Thoracic aorta (tissue), 2 donors: ENCODE data around the gene EMC6. TPM values are rescaled to one million over a fixed set of nuclear protein-coding genes. Genes with fewer than 3 reads are reported as not detected.

ENCODE experiments used
- ATAC-seq: fragments of 150-250 bp; one replicate; pipeline ENCODE4 v1.8.0; 2017; ENCODE audit warnings: low read depth; ENCODE audit not compliant: insufficient number of reproducible peaks, low FRiP score
- DNase-seq: peaks from one replicate; pipeline ENCODE4 v3.0.0-alpha.2; 2020; ENCODE audit warnings: low spot score
- H3K27ac ChIP-seq, 2 donors: fragments of 200-600 bp; sonication (generic); 1 replicate in 1 of 2; 2 replicates in 1 of 2; pipeline ENCODE4 v1.5.1; 2016; ENCODE audit warnings: mild to moderate bottlenecking in 2 of 2, moderate library complexity in 2 of 2
- H3K27me3 ChIP-seq: fragments of 200-600 bp; sonication (generic); replicated peaks from 2 replicates; pipeline ENCODE4 v1.6.0; 2016; ENCODE audit warnings: mild to moderate bottlenecking; ENCODE audit not compliant: insufficient read depth
- H3K36me3 ChIP-seq: fragments of 200-600 bp; sonication (generic); one replicate; pipeline ENCODE4 v1.5.1; 2016
- H3K4me1 ChIP-seq, 2 donors: fragments of 200-600 bp; sonication (generic); 1 replicate in 1 of 2; 2 replicates in 1 of 2; pipeline versions ENCODE4 v1.5.1 to v1.6.0; 2016; ENCODE audit warnings: low read depth in 2 of 2, mild to moderate bottlenecking in 1 of 2; ENCODE audit not compliant: control insufficient read depth in 1 of 2
- H3K4me3 ChIP-seq: fragments of 200-600 bp; sonication (generic); 2 replicates; pipeline ENCODE4 v1.5.1; 2016; ENCODE audit warnings: mild to moderate bottlenecking
- H3K9me3 ChIP-seq: fragments of 200-600 bp; sonication (generic); 2 replicates; pipeline ENCODE4 v1.5.1; 2016
- total RNA-seq, 2 donors: library from RNA; depleted of rRNA; stranded (reverse); fragments of >200 nt; gene quantifications; one replicate each; pipeline versions ENCODE4 v1.1.0 to v1.2.3, GENCODE V29; 2016
- TF ChIP-seq, protein P1 (sequence below): fragments of 200-600 bp; sonication (generic); IDR thresholded peaks from one replicate; pipeline ENCODE4 v1.5.1; 2019; ENCODE audit warnings: antibody characterized with exemption

EMC6 gene
- total RNA-seq, 2 donors from 2014 or later, result 10.8 to 17.6 TPM

- Histone ChIP-seq H3K4me1 (peaks cover 21 to 37% of the 10 kb centered on the region in 2 donors), H3K27me3 (no peaks in the 10 kb centered on the region), H3K4me3 (peak overlapping the region; percentile 34), H3K36me3 (peaks cover 37% of the 10 kb centered on the region), H3K27ac (peak overlapping the region; percentile 84 to 91), H3K9me3 (no peaks in the 10 kb centered on the region)
- TF ChIP-seq, protein P1, sequence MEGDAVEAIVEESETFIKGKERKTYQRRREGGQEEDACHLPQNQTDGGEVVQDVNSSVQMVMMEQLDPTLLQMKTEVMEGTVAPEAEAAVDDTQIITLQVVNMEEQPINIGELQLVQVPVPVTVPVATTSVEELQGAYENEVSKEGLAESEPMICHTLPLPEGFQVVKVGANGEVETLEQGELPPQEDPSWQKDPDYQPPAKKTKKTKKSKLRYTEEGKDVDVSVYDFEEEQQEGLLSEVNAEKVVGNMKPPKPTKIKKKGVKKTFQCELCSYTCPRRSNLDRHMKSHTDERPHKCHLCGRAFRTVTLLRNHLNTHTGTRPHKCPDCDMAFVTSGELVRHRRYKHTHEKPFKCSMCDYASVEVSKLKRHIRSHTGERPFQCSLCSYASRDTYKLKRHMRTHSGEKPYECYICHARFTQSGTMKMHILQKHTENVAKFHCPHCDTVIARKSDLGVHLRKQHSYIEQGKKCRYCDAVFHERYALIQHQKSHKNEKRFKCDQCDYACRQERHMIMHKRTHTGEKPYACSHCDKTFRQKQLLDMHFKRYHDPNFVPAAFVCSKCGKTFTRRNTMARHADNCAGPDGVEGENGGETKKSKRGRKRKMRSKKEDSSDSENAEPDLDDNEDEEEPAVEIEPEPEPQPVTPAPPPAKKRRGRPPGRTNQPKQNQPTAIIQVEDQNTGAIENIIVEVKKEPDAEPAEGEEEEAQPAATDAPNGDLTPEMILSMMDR, result peak; percentile 41
- ATAC-seq, result peak; percentile 88
- DNase-seq, result peak; percentile 51
These were observed 9.0 kb upstream of the EMC6 start for GRCh38 chr17:3659541-3660111.

GRCh38 chr17:3660311-3660891, 8.2 kb upstream of the EMC6 start:
- Histone ChIP-seq H3K36me3 (peaks cover 40% of the 10 kb centered on the region), H3K9me3 (no peaks in the 10 kb centered on the region), H3K4me1 (peaks cover 21 to 39% of the 10 kb centered on the region in 2 donors), H3K27ac (peak overlapping the region; percentile 84 to 91), H3K27me3 (no peaks in the 10 kb centered on the region), H3K4me3 (no peak overlapping the region)
- DNase-seq (no peak), ATAC-seq (peak; percentile 29)
- TF ChIP-seq, protein P1, result no peak

DNA sequence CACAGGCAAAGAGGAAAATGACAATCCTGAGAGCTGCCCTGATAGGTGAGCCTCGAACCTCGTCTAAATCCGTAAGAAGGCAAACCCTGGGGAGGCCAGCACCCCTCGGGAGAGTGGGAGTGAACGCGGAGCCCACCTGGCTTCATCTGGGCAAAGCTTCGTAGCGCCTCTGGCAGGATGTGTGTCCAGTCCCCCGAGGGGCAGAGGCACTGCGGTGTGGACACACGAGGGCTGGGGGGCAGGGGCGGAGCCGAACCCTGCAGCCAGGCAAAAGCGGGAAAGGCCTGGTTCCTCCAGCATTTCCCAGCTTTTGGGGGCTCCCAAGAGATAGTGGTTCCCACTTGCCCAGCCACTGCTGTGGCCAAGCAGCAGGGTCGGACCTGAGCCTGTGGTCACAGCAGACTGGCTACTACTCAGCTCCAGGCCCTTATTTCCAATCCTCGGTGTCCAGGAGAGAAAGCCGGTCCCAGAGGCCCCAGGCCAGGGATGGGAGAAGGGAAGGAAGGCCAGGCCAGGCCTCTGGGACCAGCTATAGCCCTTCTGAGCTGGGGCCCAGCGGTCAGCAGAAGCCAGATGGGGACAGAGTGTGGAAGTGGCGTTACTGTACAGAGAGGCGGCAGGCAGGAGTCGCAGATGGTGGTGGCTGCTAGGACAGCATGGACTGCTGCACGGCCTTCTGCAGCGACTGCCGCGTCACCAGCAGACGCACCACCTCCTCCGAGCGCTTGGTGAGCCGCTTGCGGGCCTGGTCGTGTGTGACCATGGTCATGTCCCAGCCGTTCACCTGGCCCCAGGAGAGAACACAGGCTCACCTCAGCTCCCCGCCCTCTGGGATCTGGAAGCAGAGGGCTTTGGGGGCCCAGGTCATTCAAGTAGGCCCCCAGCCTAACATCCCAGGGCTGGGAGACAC, 5.3 kb upstream of the EMC6 start:
- no peak for DNase-seq
- TF ChIP-seq, protein P1, result no peak
- ATAC-seq, result no peak
- Histone ChIP-seq H3K4me3 (no peak overlapping the region), H3K27me3 (no peaks in the 10 kb centered on the region), H3K9me3 (no peaks in the 10 kb centered on the region), H3K27ac (no peak overlapping the region), H3K36me3 (peaks cover 36% of the 10 kb centered on the region), H3K4me1 (peaks cover 32 to 58% of the 10 kb centered on the region in 2 donors)

- no peaks in the 10 kb centered on the region for H3K9me3 ChIP-seq
- H3K36me3 ChIP-seq, result peaks cover 36% of the 10 kb centered on the region
- DNase-seq, result no peak
- TF ChIP-seq, protein P1, result no peak
- peaks cover 24 to 49% of the 10 kb centered on the region in 2 donors for H3K4me1 ChIP-seq
- H3K27ac ChIP-seq, result peak overlapping the region; percentile 49 to 97
- no peaks in the 10 kb centered on the region for H3K27me3 ChIP-seq
- no peak for ATAC-seq
- H3K4me3 ChIP-seq, result no peak overlapping the region
These were observed 2.8 kb upstream of the EMC6 start for GRCh38 chr17:3665834-3666233.

DNA sequence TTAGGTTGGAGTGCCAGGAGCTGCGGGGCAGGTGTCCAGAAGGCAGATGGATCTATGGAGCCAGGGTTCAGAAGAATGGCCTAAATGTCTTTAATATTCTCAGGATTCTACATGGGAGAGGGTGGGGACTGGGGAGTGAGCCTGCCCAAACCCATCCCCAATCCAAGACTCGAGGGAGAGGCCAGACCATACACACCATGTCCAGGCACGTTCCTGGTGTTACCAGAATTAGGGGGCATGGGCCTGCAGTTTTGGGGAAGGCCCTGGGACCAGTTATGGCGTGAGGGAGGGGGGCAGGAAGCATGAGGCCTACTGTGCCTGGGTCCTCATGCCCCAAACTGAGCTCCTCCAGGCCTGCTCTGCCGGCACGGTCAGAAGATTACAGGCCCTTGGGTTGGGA, 2.1 kb upstream of the EMC6 start:
- peak overlapping the region; percentile 49 to 97 for H3K27ac ChIP-seq
- peak overlapping the region; percentile 86 for H3K4me3 ChIP-seq
- ATAC-seq, result no peak
- H3K27me3 ChIP-seq, result no peaks in the 10 kb centered on the region
- no peaks in the 10 kb centered on the region for H3K9me3 ChIP-seq
- H3K36me3 ChIP-seq, result peaks cover 34% of the 10 kb centered on the region
- no peak for DNase-seq
- H3K4me1 ChIP-seq, result peaks cover 20 to 43% of the 10 kb centered on the region in 2 donors
- TF ChIP-seq, protein P1, result no peak
